ENCODE results near the gene PLXNA2.

GRCh38 chr1:208120431-208120790 lies 123.8 kb downstream of the PLXNA2 start:
- TF ChIP-seq EZH2 (IDR thresholded peaks at IDR 0.05; ENCODE audit: insufficient read depth, poor library complexity, severe bottlenecking) (no peak), EZH2phosphoT487 (IDR thresholded peaks at IDR 0.05; ENCODE audit: insufficient read depth, low read depth) (no peak)
